Forelimb muscle (tissue), 1 donor: ENCODE measurements around the gene OR4Q2. TPM values are rescaled to one million over a fixed set of nuclear protein-coding genes. Genes with fewer than 3 reads are reported as not detected.
"Not testable (repeated sequence)": the region's sequence is repeated elsewhere in the genome, so short reads cannot be mapped to it uniquely, and the experiment has no call there.

Experiments
- DNase-seq: peaks from one replicate; pipeline ENCODE4 v3.0.0-alpha.2; 2013; ENCODE audit warnings: low read depth
- polyA plus RNA-seq: library from polyadenylated mRNA; unstranded; fragments of 120-200 nt; gene quantifications from one replicate; pipeline ENCODE4 v1.2.1, GENCODE V29; 2013; ENCODE audit not compliant: insufficient read length

OR4Q2 gene
- polyA plus RNA-seq: not detected

- no peak for DNase-seq
Measured at GRCh38 chr14:20001863-20002262, at the start of gene OR4Q2. TSS of gene OR4Q2 (plus strand) at chr14:20002163.

- DNase-seq: not testable (repeated sequence)
Measured at GRCh38 chr14:19969735-19970134, 32.2 kb upstream of the OR4Q2 start.

- no peak for DNase-seq
Measured at GRCh38 chr14:19974844-19975243, 27.1 kb upstream of the OR4Q2 start.

- no peak for DNase-seq
Measured at GRCh38 chr14:19975291-19975690, 26.7 kb upstream of the OR4Q2 start, which contains the start of gene OR4K15. TSS of gene OR4K15 (plus strand) at chr14:19975591. CDS start at chr14:19975591, 0 bp downstream.

GRCh38 chr14:19993438-19993837 lies 8.5 kb upstream of the OR4Q2 start:
- no peak for DNase-seq

GRCh38 chr14:20002319-20002718 lies 356 bp downstream of the OR4Q2 start:
- no peak for DNase-seq

GRCh38 chr14:20008156-20008555 lies 6.2 kb downstream of the OR4Q2 start:
- DNase-seq: no peak

GRCh38 chr14:20019257-20019865 lies 17.4 kb downstream of the OR4Q2 start, which contains the start of gene OR4K14:
TSS of gene OR4K14 (minus strand) at chr14:20019307. CDS start at chr14:20015193, 4,114 bp downstream.
- no peak for DNase-seq

GRCh38 chr14:20031058-20031457 lies 29.1 kb downstream of the OR4Q2 start:
- no peak for DNase-seq

- no peak for DNase-seq
Measured at GRCh38 chr14:20035449-20035848, 33.5 kb downstream of the OR4Q2 start.

GRCh38 chr14:20035938-20036337 lies 34.0 kb downstream of the OR4Q2 start, which contains the start of gene OR4K13:
TSS of gene OR4K13 (minus strand) at chr14:20036038. CDS start at chr14:20034758, 1,280 bp downstream.
- no peak for DNase-seq

- DNase-seq: no peak
Measured at GRCh38 chr14:20044243-20044642, 42.3 kb downstream of the OR4Q2 start.

GRCh38 chr14:20048202-20048601 lies 46.2 kb downstream of the OR4Q2 start:
- DNase-seq: no peak

Other genes with a start within 250 kb of the OR4Q2 start
- not detected for gene OR4M1, start 228.7 kb upstream of the OR4Q2 start, polyA plus RNA-seq
- not detected for gene OR4N2, start 198.4 kb upstream of the OR4Q2 start, polyA plus RNA-seq
- gene OR4K2, start 127.0 kb upstream of the OR4Q2 start, polyA plus RNA-seq: not detected
- gene OR4K5, start 81.6 kb upstream of the OR4Q2 start, polyA plus RNA-seq: not detected
- gene OR4K1, start 71.2 kb upstream of the OR4Q2 start, polyA plus RNA-seq: not detected
- gene OR4K15, start 26.6 kb upstream of the OR4Q2 start, polyA plus RNA-seq: not detected
- not detected for gene OR4K14, start 17.1 kb downstream of the OR4Q2 start, polyA plus RNA-seq
- gene OR4K13, start 33.9 kb downstream of the OR4Q2 start, polyA plus RNA-seq: 0.03 TPM
- not detected for gene OR4L1, start 57.9 kb downstream of the OR4Q2 start, polyA plus RNA-seq
- gene OR4K17, start 108.6 kb downstream of the OR4Q2 start, polyA plus RNA-seq: 0.03 TPM
- gene OR4N5, start 136.7 kb downstream of the OR4Q2 start, polyA plus RNA-seq: not detected
- gene OR11G2, start 188.7 kb downstream of the OR4Q2 start, polyA plus RNA-seq: 0.04 TPM
- not detected for gene OR11H6, start 221.5 kb downstream of the OR4Q2 start, polyA plus RNA-seq
- 0.29 TPM for gene OR11H7, start 226.8 kb downstream of the OR4Q2 start, polyA plus RNA-seq
- gene OR11H4, start 237.1 kb downstream of the OR4Q2 start, polyA plus RNA-seq: not detected